Measurements from ENCODE around the gene ITGA1. TPM values are rescaled to one million over a fixed set of nuclear protein-coding genes. Genes with fewer than 3 reads are reported as not detected.

The ITGA1 gene
- total RNA-seq, 1 experiment from 2014 or later: 4.0 TPM

GRCh38 chr5:52807037-52807436 lies 19.3 kb downstream of the ITGA1 start:
- Histone ChIP-seq H3K27me3 (ENCODE audit: insufficient read depth, low read depth) (no peaks in the 10 kb centered on the region), H3K9me2 (ENCODE audit: insufficient read depth) (no peaks in the 10 kb centered on the region), H3F3A (ENCODE audit: insufficient read depth, low read depth) (peaks cover 28% of the 10 kb centered on the region; the same call in 1 of the 2 replicates), H3K4me1 (replicated peaks; ENCODE audit: insufficient read depth) (peaks cover 77% of the 10 kb centered on the region), H3K36me3 (ENCODE audit: low read depth) (peaks cover 37% of the 10 kb centered on the region), H4K20me1 (ENCODE audit: insufficient read depth) (peaks cover 23% of the 10 kb centered on the region), H3K79me2 (ENCODE audit: low read depth) (peaks cover 52% of the 10 kb centered on the region), H3K4me2 (no peak overlapping the region), H2AFZ (no peak overlapping the region), H3K27ac (0 out of 2 replicates have a peak overlapping the region, but pooled peaks have one; percentile 72), H3K4me3 (no peak overlapping the region), H3K9me3 (ENCODE audit: insufficient read depth, low read depth) (no peaks in the 10 kb centered on the region)
- CTCF ChIA-PET: no interaction called here
- POLR2A ChIA-PET (ENCODE audit: unreplicated experiment): interaction anchor here (0.5 to 0.7 kb wide), 2 partner anchors 182 to 224 kb away, joined by 4 read pairs; partner anchors contain the start of gene ITGA2
- DNase-seq: no peak
- no peak for TF ChIP-seq EZH2 (IDR thresholded peaks at IDR 0.05; ENCODE audit: low read depth)
- no peak for TF ChIP-seq CTCF (conservative IDR thresholded peaks at IDR 0.05)
- intact Hi-C loops (cut with micrococcal nuclease; ENCODE audit: unreplicated experiment): no loop called here
- no TSS peak for BruUV-seq (replicated peaks)

- H3K27ac ChIP-seq: peak overlapping the region; percentile 72
- no peaks in the 10 kb centered on the region for H3K27me3 ChIP-seq (ENCODE audit: insufficient read depth, low read depth)
- H3K4me1 ChIP-seq (replicated peaks; ENCODE audit: insufficient read depth): peaks cover 73% of the 10 kb centered on the region
- ChIA-PET POLR2A (ENCODE audit: unreplicated experiment) (interaction anchor here (0.7 kb wide), 1 partner anchor 224 kb away, joined by 4 read pairs; no protein-coding TSS in a partner anchor), CTCF (no interaction called here)
- no peak for DNase-seq
- H3K9me3 ChIP-seq (ENCODE audit: insufficient read depth, low read depth): no peaks in the 10 kb centered on the region
- H3K9me2 ChIP-seq (ENCODE audit: insufficient read depth): no peaks in the 10 kb centered on the region
- intact Hi-C loops (cut with micrococcal nuclease; ENCODE audit: unreplicated experiment): no loop called here
- peaks cover 16% of the 10 kb centered on the region for H4K20me1 ChIP-seq (ENCODE audit: insufficient read depth)
- TF ChIP-seq EZH2 (IDR thresholded peaks at IDR 0.05; ENCODE audit: low read depth): no peak
- no peak for TF ChIP-seq CTCF (conservative IDR thresholded peaks at IDR 0.05)
- peaks cover 30% of the 10 kb centered on the region for H3K36me3 ChIP-seq (ENCODE audit: low read depth)
- no peak overlapping the region for H3K4me3 ChIP-seq
- peaks cover 30% of the 10 kb centered on the region; the same call in 1 of the 2 replicates for H3F3A ChIP-seq (ENCODE audit: insufficient read depth, low read depth)
- H3K79me2 ChIP-seq (ENCODE audit: low read depth): peaks cover 45% of the 10 kb centered on the region
- H3K4me2 ChIP-seq: no peak overlapping the region
- BruUV-seq (replicated peaks): no TSS peak
- no peak overlapping the region for H2AFZ ChIP-seq
Observed at GRCh38 chr5:52807723-52808122, 20.0 kb downstream of the ITGA1 start.

GRCh38 chr5:52808316-52808901 lies 20.7 kb downstream of the ITGA1 start:
- H2AFZ ChIP-seq: no peak overlapping the region
- no peak for DNase-seq
- no peak overlapping the region for H3K4me2 ChIP-seq
- peaks cover 38% of the 10 kb centered on the region for H3K79me2 ChIP-seq (ENCODE audit: low read depth)
- H3K9me3 ChIP-seq (ENCODE audit: insufficient read depth, low read depth): no peaks in the 10 kb centered on the region
- peaks cover 30% of the 10 kb centered on the region; the same call in 1 of the 2 replicates for H3F3A ChIP-seq (ENCODE audit: insufficient read depth, low read depth)
- no peaks in the 10 kb centered on the region for H3K27me3 ChIP-seq (ENCODE audit: insufficient read depth, low read depth)
- POLR2A ChIA-PET (ENCODE audit: unreplicated experiment): interaction anchor here (1.1 kb wide), 1 partner anchor 9 kb away, joined by 4 read pairs; no protein-coding TSS in a partner anchor
- peaks cover 12% of the 10 kb centered on the region; the same call in 1 of the 2 replicates for H4K20me1 ChIP-seq (ENCODE audit: insufficient read depth)
- TF ChIP-seq EZH2 (IDR thresholded peaks at IDR 0.05; ENCODE audit: low read depth) (no peak), CTCF (conservative IDR thresholded peaks at IDR 0.05) (no peak)
- H3K9me2 ChIP-seq (ENCODE audit: insufficient read depth): no peaks in the 10 kb centered on the region
- CTCF ChIA-PET: interaction anchor here (0.6 kb wide), 1 partner anchor 224 kb away, joined by 6 read pairs; no protein-coding TSS in a partner anchor
- peak overlapping the region; percentile 72 for H3K27ac ChIP-seq
- no peak overlapping the region for H3K4me3 ChIP-seq
- H3K36me3 ChIP-seq (ENCODE audit: low read depth): peaks cover 23% of the 10 kb centered on the region
- no TSS peak for BruUV-seq (replicated peaks)
- intact Hi-C loops (cut with micrococcal nuclease; ENCODE audit: unreplicated experiment): no loop called here
- peaks cover 66% of the 10 kb centered on the region for H3K4me1 ChIP-seq (replicated peaks; ENCODE audit: insufficient read depth)
